ENCODE measurements around the gene TMEM185B.

DNA sequence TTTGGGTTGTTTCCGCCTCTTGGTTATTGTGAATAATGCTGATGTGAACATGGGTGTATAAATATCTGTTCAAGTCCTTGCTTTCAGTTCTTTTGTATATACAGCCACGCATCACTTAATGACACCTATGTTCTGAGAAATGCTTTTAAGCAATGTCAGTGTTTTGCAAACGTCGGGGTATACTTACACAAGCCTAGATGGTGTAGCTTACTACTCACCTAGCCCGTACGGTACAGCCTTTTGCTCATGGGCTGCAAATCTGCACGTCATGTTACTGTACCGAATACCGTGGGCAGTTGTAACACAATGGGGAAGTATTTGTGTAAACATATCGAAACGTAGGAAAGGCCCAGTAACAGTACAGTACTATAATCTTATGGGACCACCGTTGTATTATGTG lies 41.8 kb upstream of the TMEM185B start:
- TF ChIP-seq TAF1 (IDR thresholded peaks at IDR 0.05; ENCODE audit: low read depth) (no peak), TEAD4 (IDR thresholded peaks at IDR 0.05) (no peak), EP300 (IDR thresholded peaks at IDR 0.05; ENCODE audit: borderline replicate concordance) (no peak)

All from Ishikawa (cell line).